ENCODE data around the gene ADAMTS13.

ADAMTS13 gene

DNA sequence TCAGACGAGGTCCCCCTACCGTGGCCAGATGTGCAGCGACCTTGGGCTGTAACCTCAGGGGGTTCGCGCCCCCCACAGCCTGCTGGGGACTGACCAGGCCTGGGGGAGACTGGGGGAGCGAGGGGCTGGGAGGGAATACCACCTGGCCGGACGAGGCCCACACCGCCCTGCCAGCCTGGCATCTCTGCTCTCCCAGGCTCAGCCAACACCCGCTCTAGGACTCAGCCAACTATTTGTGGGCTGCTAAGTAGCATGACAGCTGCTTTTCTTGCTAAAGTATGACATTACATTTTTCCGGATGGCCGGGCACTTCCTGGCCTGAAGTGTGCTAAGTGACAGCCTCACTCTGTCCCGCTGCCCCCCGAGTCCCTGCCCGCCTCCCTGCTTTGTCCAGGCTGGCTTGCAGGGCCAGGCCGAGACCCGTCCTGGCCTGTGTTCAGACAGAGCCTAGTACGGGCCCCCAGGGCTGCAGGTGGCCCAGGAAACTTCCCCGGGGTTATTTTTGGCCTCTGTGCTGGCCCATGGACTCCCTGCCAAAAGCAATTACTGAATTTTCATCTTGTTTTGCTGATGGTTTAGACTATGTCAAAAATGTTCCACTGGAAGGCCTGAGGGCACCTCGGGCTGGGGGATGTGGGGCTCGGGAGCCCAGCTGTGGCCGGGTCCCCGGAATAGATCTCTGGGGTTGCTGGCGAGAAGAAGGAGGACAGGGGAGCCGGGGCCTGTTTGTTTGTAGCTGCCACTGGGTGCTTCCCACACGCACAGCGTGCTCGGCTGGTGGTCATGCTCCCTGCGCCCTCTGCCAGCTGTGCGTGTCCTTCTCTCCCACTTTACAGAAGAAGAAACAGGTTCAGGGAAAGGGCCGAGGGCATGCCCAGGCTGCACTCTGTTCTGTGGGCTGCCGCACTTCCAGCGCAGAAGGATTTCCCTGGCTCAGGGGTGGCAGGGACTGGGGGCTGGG, 70.2 kb downstream of the ADAMTS13 start:
- DNase-seq: no peak

DNA sequence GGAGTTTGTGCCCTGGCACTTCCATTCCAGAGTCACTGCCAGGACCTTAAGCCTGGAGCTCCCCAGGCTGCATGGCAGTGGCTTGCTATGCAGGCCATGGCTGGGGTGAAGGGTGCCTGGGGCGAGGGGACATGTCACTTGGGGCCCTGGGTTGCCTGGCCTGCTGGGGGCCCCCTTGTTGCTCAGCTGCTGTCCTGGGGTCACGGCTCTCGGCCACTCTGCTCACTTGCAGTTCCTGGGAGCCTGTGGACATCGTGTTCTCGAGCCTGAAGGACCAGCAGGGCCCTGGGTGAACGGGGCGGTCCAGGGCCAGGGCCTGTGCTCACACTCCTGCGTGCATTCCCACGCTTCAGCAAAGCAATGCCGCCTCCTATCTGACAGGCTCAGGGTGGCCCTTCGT, 71.3 kb downstream of the ADAMTS13 start:
- DNase-seq: no peak

GRCh38 chr9:133493845-133494540, 71.8 kb downstream of the ADAMTS13 start:
- DNase-seq: no peak

GRCh38 chr9:133494636-133495326, 72.6 kb downstream of the ADAMTS13 start:
- no peak for DNase-seq

DNA sequence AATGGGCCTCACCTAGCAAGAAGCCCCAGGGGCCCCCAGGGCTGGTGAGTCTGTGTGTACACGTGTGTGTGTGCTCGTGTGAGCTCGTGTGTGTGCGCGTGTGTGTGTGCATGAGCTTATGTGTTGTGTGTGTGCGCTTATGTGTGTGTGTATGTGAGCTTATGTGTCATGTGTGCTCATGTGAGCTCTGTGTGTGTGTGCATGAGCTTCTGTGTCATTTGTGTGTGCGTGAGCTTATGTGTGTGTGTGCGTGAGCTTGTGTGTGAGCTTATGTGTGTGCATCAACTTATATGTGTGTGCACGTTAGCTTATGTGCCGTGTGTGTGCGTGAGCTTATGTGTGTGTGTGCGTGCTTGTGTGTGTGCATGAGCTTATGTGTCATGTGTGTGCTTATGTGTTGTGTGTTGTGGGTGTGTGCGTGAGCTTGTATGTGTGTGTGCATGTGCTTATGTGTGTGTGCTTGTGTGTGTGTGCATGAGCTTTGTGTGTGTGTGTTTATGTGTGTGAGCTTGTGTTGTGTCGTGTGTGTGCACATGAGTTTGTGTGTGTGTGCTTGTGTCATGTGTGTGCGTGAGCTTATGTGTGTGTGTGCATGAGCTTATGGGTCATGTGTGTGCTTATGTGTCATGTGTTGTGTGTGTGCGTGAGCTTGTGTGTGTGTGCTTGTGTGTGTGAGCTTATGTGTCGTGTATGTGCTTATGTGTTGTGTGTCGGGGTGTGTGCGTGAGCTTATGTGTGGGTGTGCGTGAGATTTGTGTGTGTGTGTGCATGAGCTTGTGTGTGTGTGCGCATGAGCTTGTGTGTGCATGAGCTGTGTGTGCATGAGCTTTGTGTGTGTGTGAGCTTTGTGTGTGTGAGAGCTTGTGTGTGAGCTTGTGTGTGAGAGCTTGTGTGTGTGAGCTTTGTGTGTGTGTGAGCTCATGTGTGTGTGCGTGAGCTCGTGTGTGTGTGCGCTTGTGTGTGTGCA, 73.4 kb downstream of the ADAMTS13 start:
- no peak for DNase-seq

GRCh38 chr9:133496861-133497842, 75.0 kb downstream of the ADAMTS13 start:
- no peak for DNase-seq

DNA sequence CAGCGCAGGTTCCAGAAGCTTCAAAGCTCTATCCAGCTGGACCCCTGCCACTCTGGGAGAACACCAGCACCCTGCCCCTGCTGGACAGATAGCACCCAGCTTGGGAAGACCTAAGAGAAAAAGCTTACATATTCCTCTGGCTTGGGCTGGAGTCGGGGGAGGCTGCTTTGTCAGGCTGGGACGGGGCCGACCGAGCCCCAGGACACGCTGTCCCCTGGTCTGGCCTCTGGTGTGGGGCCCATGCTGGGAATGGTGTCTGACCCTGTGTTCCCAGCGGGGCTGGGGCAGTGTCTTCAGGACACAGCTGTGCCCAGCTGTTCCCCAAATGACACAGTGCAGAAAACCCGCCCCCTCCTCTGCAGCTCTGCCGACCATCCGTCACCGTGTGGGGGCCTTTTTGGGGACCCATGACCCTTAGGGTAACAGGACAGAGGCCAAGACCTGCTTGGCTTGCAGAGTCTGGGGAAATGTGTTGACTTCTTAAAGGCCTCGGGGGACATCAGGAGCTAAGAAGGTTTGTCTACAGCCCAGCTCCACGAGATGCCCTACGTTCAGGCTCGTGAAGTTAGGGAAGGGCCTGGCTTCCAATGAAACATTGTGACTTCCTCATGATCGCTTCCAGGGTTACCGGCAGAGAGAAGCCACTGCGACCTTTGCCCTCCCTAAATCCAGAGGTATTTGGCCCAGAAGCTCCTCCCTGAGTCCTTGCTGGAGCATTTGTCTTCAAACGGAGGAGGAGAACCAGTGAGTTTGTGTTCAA, 77.1 kb downstream of the ADAMTS13 start:
- DNase-seq: no peak

DNA sequence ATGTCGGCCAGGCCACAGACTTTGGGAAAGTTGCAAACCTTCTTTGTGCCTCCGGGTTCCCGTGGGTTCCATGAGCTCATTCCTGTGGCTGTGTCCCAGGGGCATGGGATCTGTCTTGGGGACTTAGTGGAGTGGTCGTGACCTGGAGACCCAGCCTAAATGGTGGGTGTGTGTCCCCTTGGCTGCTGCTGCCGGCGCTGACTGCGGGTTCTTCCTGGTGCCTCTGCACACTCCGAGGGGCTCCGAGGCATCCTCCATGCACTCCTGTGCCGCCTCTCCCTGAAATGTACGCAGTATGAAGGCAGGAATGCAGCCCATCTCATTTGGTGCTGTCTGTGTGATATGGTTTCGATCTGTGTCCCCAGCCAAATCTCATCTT, 77.7 kb downstream of the ADAMTS13 start:
- no peak for DNase-seq

GRCh38 chr9:133502112-133502511, 79.9 kb downstream of the ADAMTS13 start:
- no peak for DNase-seq

DNA sequence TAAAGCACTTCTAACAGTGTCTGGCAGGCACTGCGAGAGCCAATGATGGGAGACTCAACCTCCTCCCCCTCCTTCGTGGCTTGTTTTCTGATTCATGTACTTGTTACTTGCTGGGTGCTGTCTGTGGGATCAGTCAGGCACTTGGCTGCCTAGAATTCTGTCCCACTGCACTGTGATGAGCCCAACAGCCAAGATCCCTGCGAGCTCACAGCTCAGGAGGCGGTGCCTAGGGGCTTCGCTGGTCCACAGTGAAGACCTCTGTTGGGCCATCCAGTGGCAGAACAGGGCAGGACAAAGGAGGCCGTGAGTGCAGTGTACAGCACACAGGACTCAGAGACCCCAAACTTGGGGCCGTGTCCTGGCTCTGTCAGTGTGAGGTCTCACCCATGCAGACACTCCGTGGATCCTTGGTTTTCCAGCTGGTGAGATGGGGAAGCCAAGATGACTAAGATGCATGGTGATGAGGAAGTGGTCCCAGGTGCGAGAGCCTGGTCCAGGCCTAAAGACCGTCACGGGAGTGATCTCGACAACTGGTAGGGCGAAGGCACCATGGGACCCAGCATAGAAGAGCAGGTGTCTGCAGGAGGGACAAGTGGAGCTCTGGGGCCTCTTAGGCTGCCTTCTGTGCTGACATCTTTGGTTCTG, 83.1 kb downstream of the ADAMTS13 start:
- DNase-seq: no peak

DNA sequence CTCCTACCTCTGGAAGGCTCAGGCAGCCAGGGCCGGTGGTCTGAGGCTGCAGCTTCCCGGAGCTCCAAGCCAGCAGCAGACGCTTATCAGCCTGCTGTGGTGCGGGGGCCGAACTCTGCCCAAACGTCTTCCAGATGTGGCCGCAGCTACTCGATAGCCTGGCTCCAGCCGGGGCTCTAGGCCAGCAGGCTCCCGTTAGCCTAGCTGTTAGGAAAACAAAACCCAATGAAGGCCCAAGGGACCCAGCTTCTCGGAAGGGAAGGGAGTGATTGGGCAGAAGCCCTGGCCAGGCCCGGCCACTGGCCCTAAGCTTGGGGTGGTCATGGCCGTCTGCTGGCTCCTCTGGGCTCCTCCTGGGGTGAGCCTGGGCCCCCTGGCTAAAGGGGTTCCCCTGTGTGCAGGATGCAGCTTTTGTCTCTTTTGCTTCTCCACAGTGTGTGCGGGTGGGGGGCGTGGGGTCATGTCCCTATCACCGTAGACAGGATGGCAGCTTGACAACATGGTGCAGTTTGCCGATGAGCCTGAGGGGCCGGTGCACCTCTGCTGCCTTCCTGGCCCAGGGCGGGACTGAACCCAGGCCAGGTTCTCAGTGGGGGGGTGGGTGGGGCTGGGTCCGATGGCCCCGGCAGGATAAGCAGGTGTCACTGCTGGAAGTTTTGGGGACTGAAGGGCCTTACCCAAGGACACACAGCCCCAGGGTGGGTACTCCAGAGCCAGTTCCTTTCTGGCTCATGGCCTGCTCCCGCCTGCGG, 83.9 kb downstream of the ADAMTS13 start:
- DNase-seq: no peak

GRCh38 chr9:133506653-133507038, 84.5 kb downstream of the ADAMTS13 start:
- DNase-seq: no peak

DNA sequence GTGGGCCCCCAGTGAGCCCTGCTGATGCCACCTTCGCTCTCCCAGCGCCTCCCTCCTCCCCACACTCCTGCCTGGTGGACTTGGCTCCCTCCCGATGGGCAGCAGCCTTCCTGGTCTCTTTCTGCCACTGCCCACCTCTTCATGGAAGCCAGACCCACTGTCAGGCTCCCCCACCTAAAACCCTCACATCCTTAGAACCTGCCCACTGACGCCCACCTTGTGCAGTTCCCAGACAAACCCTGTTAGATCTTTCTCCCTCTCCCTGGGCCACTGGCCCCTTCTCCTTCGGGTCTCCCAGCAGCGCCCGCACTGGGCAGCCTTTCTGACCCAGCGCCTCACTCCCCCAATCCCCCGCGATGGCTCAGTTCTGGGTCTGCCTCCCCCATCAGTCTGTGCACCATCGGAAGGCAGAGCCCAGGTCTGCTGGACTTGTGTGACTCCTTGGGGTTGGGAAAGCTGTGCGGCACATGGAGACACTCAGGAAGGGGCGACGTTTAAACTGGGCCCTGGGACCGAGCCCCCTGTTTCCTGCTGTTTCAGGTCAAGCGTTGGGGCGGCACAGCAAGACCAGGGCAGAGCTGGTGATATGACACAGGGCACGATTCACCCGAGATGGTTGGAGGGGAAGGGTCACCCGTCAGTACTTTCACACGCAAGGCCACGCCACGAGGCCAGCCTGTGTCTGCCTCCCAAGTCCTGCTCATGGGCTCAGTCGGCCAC, 85.2 kb downstream of the ADAMTS13 start:
- DNase-seq: no peak

DNA sequence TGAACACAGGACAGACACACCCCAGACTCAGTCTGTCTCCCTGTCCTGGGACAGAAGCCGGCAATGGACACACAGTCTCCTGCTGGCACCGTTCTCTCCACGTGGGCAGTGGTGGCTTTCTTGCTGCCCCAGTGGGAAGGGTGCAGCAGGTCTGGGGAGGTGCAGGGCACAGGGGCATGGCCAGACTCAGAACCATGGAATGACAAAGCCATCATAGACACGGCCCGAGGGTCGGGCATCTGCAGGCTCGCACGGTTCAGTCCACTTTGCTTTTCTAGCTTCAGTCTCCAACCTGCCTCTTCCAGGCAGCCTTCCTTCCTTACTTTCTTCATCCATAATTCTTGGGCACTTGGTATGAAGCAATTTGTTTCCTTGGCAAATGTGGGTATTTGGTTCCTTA, 85.9 kb downstream of the ADAMTS13 start:
- no peak for DNase-seq

Measured in stimulated activated CD4-positive, alpha-beta T cell treated with anti-CD3 and anti-CD28 coated beads, Interleukin-1b, Interleukin-23, amount 100 ng/mL, for 48 hours (primary cell).